COLO829 (cell line): ENCODE data around the gene TF.
"Not testable (repeated sequence)": the region's sequence is repeated elsewhere in the genome, so short reads cannot be mapped to it uniquely, and the experiment has no call there.

Source experiments
- DNase-seq: peaks from one replicate; pipeline ENCODE4 v3.0.0; 2012; ENCODE audit warnings: low spot score

Gene TF

GRCh38 chr3:133765256-133765655, 19.1 kb downstream of the TF start:
- DNase-seq, result no peak

GRCh38 chr3:133767607-133768006, 21.4 kb downstream of the TF start:
- DNase-seq, result no peak

- DNase-seq, result no peak
Measured at GRCh38 chr3:133769536-133769935, 23.3 kb downstream of the TF start.

- no peak for DNase-seq
Measured at GRCh38 chr3:133773732-133774131, 27.5 kb downstream of the TF start.

- DNase-seq, result no peak
Measured at GRCh38 chr3:133775309-133775708, 29.1 kb downstream of the TF start.

GRCh38 chr3:133775835-133776234, 29.6 kb downstream of the TF start:
- DNase-seq, result no peak

- no peak for DNase-seq
Measured at GRCh38 chr3:133776794-133777438, 30.7 kb downstream of the TF start.

- DNase-seq, result no peak
Measured at GRCh38 chr3:133777807-133778568, 31.8 kb downstream of the TF start.

GRCh38 chr3:133779626-133780203, 33.5 kb downstream of the TF start:
- DNase-seq, result no peak

GRCh38 chr3:133780756-133781155, 34.6 kb downstream of the TF start:
- not testable (repeated sequence) for DNase-seq

- DNase-seq, result no peak
Measured at GRCh38 chr3:133781570-133781969, 35.4 kb downstream of the TF start.

GRCh38 chr3:133782454-133782853, 36.3 kb downstream of the TF start:
- DNase-seq, result no peak

GRCh38 chr3:133783762-133784161, 37.6 kb downstream of the TF start:
- no peak for DNase-seq

- no peak for DNase-seq
Measured at GRCh38 chr3:133788024-133788423, 41.8 kb downstream of the TF start.

- no peak for DNase-seq
Measured at GRCh38 chr3:133792171-133792763, 46.1 kb downstream of the TF start.

GRCh38 chr3:133797396-133798105, 51.4 kb downstream of the TF start:
- no peak for DNase-seq

- no peak for DNase-seq
Measured at GRCh38 chr3:133799794-133800585, 53.8 kb downstream of the TF start.

GRCh38 chr3:133803469-133803868, 57.3 kb downstream of the TF start:
- DNase-seq, result no peak

- no peak for DNase-seq
Measured at GRCh38 chr3:133804896-133805295, 58.7 kb downstream of the TF start.

- DNase-seq, result no peak
Measured at GRCh38 chr3:133805384-133805701, 59.1 kb downstream of the TF start.

GRCh38 chr3:133805702-133806475, 59.7 kb downstream of the TF start, which contains the start of gene SRPRB:
TSS of gene SRPRB (plus strand) at chr3:133805815. CDS start at chr3:133805849, 34 bp downstream.
- peak; percentile 97 for DNase-seq
